Omental fat pad (tissue), 4 donors: ENCODE results near the gene CSN2. TPM values are rescaled to one million over a fixed set of nuclear protein-coding genes. Genes with fewer than 3 reads are reported as not detected.
A peak's percentile ranks its signal among the peaks of the same experiment; 100 is the strongest.

ENCODE experiments used
- ATAC-seq: fragments of 150-250 bp; one replicate; pipeline ENCODE4 v1.9.1; 2016; ENCODE audit warnings: mild to moderate bottlenecking, moderate library complexity; ENCODE audit not compliant: low FRiP score
- DNase-seq: peaks from one replicate; pipeline ENCODE4 v3.0.0-alpha.2; 2019; ENCODE audit warnings: low spot score
- total RNA-seq, 4 donors: library from RNA; depleted of rRNA; stranded (reverse); fragments of >200 nt; gene quantifications; one replicate each; pipeline ENCODE4 v1.1.0, GENCODE V29; 2016
- TF ChIP-seq, protein P1 (sequence below), 3 donors: fragments of 450-650 bp; IDR thresholded peaks; one replicate each; pipeline ENCODE4 v1.5.1; 2016 to 2017; ENCODE audit warnings: antibody characterized with exemption in 3 of 3, mild to moderate bottlenecking in 3 of 3, moderate library complexity in 2 of 3

CSN2 gene
- total RNA-seq, 4 donors from 2014 or later, result not detected

DNA sequence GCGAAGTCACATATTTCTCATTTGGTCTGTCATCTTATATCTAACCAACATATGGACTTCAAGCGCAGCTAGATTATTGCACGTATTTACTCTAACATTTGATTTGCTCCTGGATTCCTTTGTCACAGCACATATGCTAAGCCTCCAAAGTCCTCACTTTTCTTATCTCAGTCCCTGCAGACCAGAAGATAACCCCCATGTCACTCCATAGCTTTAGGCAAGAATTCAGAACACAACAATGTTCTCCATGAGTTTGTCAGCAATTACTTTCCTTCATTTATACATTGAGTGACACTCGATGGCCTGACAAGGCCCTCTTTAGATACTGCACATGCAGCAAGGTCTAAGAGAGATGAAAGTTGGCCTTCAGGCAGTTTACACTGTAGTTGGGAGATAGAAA is 25.5 kb upstream of the CSN2 start:
- no peak for ATAC-seq
- no peak for DNase-seq
- TF ChIP-seq, protein P1, sequence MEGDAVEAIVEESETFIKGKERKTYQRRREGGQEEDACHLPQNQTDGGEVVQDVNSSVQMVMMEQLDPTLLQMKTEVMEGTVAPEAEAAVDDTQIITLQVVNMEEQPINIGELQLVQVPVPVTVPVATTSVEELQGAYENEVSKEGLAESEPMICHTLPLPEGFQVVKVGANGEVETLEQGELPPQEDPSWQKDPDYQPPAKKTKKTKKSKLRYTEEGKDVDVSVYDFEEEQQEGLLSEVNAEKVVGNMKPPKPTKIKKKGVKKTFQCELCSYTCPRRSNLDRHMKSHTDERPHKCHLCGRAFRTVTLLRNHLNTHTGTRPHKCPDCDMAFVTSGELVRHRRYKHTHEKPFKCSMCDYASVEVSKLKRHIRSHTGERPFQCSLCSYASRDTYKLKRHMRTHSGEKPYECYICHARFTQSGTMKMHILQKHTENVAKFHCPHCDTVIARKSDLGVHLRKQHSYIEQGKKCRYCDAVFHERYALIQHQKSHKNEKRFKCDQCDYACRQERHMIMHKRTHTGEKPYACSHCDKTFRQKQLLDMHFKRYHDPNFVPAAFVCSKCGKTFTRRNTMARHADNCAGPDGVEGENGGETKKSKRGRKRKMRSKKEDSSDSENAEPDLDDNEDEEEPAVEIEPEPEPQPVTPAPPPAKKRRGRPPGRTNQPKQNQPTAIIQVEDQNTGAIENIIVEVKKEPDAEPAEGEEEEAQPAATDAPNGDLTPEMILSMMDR (IDR thresholded peaks at IDR 0.05), result no peak

DNA sequence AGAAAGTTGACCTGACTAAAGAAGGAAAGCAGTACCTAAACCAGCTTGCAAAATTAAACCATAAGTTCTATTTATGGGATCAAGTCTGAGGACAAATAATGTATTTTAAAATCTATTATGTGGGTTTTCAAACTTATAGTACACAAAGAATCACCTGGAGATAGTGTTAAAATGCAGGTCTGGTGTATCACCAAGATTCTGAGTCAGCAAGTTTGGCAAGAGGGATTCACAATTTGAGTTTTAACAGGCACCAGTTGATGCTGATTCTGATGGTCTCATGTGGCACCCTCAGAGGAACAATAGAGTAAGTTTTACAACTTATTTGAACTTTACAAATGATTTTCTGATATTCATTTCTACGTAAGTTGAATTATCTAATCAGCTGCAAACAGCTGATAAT is 21.1 kb upstream of the CSN2 start:
- DNase-seq (no peak), ATAC-seq (no peak)
- TF ChIP-seq, protein P1 (IDR thresholded peaks at IDR 0.05), result no peak

DNA sequence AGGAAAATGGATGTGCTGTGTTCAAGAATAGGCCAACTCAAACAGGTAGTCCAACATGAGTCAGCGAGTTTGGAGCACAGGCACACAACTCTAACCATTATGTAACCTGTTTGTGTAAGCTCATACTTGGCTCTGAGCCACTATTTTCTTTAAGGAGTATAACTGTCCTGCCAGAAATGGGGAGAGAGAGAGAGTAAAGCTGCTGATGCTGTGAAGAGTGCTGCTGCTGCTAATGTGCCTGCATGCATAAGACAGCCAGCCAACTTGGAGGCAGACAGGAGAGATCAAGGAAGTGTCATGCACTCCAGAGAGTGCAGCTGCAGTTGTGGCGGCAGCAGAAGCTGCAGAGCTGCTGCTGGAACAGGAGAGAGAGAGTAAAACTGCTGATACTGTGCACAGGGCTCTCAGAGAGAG is 18.5 kb upstream of the CSN2 start:
- DNase-seq, result no peak
- ATAC-seq, result peak; percentile 57
- TF ChIP-seq, protein P1 (IDR thresholded peaks at IDR 0.05), result no peak

GRCh38 chr4:69977582-69977981 is 12.1 kb upstream of the CSN2 start:
- TF ChIP-seq, protein P1 (IDR thresholded peaks at IDR 0.05), result no peak
- DNase-seq (no peak), ATAC-seq (no peak)

DNA sequence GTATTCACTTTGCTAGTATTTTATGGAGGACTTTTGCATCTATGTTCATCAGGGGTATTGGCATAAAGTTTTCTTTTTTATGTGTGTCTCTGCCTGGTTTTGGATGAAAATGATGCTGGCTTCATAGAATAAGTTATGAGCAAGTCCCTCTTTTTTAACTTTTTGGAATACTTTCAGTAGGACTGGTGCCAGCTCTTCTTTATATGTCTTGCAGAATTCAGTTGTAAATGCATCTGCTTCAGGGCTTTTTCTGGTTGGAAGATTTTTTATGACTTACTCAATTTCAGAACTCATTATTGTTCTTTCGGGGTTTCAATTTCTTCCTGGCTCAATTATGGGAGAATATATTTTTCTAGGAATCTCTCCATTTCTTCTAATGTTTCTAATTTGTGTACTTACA is 9.1 kb upstream of the CSN2 start:
- TF ChIP-seq, protein P1 (IDR thresholded peaks at IDR 0.05), result no peak
- no peak for ATAC-seq

GRCh38 chr4:69970071-69970470 is 4.5 kb upstream of the CSN2 start:
- DNase-seq (no peak), ATAC-seq (no peak)
- TF ChIP-seq, protein P1 (IDR thresholded peaks at IDR 0.05), result no peak

More for the DNA sequence above, 9.1 kb upstream of the CSN2 start:
- DNase-seq, result no peak

- DNase-seq (no peak), ATAC-seq (no peak)
- TF ChIP-seq, protein P1 (IDR thresholded peaks at IDR 0.05), result no peak
Observed at GRCh38 chr4:69957209-69957608, 8.3 kb downstream of the CSN2 start.
